HFFc6 (cell line): Measurements from ENCODE around the gene SCFD1. TPM values are rescaled to one million over a fixed set of nuclear protein-coding genes. Genes with fewer than 3 reads are reported as not detected.

Source experiments
- DNase-seq: peaks from one replicate; pipeline ENCODE4 v3.0.0-alpha.2; 2018
- H3K27ac Mint-ChIP-seq: 2 replicates; pipeline ENCODE4 v1.8.0; 2020; ENCODE audit warnings: mild to moderate bottlenecking, mixed read lengths
- H3K27me3 Mint-ChIP-seq: 2 replicates; pipeline ENCODE4 v1.8.0; 2021; ENCODE audit warnings: mild to moderate bottlenecking, moderate library complexity, mixed read lengths; ENCODE audit not compliant: insufficient read depth
- H3K36me3 Mint-ChIP-seq: 2 replicates; pipeline ENCODE4 v1.8.0; 2021; ENCODE audit warnings: low read depth, mixed read lengths
- H3K4me1 Mint-ChIP-seq: 2 replicates; pipeline ENCODE4 v1.8.0; 2020; ENCODE audit warnings: low read depth, mixed read lengths
- H3K4me3 Mint-ChIP-seq: 2 replicates; pipeline ENCODE4 v1.8.0; 2020; ENCODE audit warnings: mild to moderate bottlenecking, moderate library complexity, mixed read lengths
- H3K9me3 Mint-ChIP-seq: 2 replicates; pipeline ENCODE4 v1.8.0; 2020; ENCODE audit warnings: mild to moderate bottlenecking, mixed read lengths
- total RNA-seq, 6 experiments: library from RNA; stranded (reverse); fragmentation: NEBNext Ultra II Directional; extraction: Animal tissue kit (Norgen Biotek cat#: 25700); gene quantifications; 2 replicates in 1 of 6; 3 replicates in 5 of 6; pipeline ENCODE4 v1.2.3, GENCODE V29; 2021
- TF ChIP-seq, protein P1 (sequence below): fragments of 200-600 bp; sonication (generic); IDR thresholded peaks from 2 replicates; pipeline ENCODE4 v1.5.0; 2021; ENCODE audit warnings: antibody characterized with exemption, mild to moderate bottlenecking

The SCFD1 gene
- total RNA-seq, 6 experiments from 2014 or later: 105 to 126 (median 113) TPM

DNA sequence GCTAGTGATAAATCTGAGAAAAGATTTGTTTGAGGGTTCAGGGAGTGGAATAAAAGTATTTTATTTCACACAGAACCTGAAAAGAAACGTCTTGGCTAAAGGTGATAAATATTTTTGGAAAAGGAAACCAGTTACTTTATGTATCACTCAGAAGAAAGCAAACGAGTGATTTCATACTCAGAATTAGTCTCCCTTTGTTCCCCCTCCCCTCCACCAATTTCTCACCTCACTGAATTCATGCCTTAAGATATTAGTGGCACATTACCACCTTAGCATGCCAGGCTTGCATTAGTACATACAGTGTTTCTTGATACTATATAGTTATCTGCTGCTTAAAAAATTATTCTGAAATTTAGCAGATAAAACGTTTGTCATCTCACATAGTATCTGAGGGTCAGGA, 35.0 kb upstream of the SCFD1 start:
- Mint-ChIP-seq H3K27ac (no peak overlapping the region), H3K4me1 (peaks cover 21% of the 10 kb centered on the region), H3K36me3 (peaks cover 54% of the 10 kb centered on the region), H3K4me3 (no peak overlapping the region), H3K27me3 (no peaks in the 10 kb centered on the region; the same call in none of the 2 replicates), H3K9me3 (peaks cover 6% of the 10 kb centered on the region)
- DNase-seq: no peak
- TF ChIP-seq, protein P1, sequence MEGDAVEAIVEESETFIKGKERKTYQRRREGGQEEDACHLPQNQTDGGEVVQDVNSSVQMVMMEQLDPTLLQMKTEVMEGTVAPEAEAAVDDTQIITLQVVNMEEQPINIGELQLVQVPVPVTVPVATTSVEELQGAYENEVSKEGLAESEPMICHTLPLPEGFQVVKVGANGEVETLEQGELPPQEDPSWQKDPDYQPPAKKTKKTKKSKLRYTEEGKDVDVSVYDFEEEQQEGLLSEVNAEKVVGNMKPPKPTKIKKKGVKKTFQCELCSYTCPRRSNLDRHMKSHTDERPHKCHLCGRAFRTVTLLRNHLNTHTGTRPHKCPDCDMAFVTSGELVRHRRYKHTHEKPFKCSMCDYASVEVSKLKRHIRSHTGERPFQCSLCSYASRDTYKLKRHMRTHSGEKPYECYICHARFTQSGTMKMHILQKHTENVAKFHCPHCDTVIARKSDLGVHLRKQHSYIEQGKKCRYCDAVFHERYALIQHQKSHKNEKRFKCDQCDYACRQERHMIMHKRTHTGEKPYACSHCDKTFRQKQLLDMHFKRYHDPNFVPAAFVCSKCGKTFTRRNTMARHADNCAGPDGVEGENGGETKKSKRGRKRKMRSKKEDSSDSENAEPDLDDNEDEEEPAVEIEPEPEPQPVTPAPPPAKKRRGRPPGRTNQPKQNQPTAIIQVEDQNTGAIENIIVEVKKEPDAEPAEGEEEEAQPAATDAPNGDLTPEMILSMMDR: no peak

DNA sequence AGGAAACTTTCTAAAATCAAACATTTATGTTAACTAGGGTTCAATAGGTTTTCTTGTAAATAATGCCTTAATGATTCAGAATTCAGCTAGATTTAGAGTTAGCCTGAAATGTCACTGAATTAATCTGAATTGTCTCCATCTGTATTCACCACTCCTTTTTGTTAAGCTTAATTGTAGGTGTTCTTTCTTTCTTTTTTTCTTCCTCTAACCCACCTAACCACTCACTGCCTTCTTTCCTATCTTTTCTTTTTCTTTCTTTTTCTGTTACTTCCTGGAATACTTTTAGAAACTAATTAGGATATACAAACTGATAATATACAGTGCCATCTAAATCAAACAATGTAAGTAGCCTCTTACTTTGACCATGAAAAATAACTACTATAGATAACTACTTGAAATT, 33.2 kb upstream of the SCFD1 start:
- Mint-ChIP-seq H3K27ac (peak overlapping the region; percentile 31; the same call in 1 of the 2 replicates), H3K27me3 (no peaks in the 10 kb centered on the region), H3K9me3 (peaks cover 6% of the 10 kb centered on the region), H3K36me3 (peaks cover 41% of the 10 kb centered on the region), H3K4me3 (no peak overlapping the region), H3K4me1 (peaks cover 19% of the 10 kb centered on the region)
- no peak for DNase-seq
- TF ChIP-seq, protein P1: no peak

DNA sequence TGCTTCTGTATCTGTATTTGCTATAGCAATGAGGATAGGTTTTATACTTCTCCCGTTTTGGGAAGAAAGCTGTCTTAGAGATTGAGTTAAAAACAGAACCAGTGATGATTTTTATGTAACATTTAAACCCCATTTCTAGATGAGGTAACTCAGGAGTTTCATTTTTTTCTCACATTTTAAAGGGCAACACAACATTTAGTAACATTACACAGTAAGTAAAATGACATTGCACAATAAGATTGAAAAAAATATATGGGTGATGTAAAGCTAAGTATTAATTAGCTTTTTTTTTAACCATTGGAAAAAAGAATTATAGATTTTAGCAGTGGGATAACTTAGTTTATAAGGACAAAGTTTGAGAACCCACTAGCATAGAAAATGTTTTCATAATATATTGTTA, 25.2 kb upstream of the SCFD1 start:
- no peak for DNase-seq
- TF ChIP-seq, protein P1: no peak
- no peak overlapping the region for H3K27ac Mint-ChIP-seq
- H3K4me3 Mint-ChIP-seq: no peak overlapping the region
- no peaks in the 10 kb centered on the region for H3K9me3 Mint-ChIP-seq
- H3K36me3 Mint-ChIP-seq: peaks cover 16% of the 10 kb centered on the region
- H3K4me1 Mint-ChIP-seq: no peaks in the 10 kb centered on the region
- no peaks in the 10 kb centered on the region; the same call in 1 of the 2 replicates for H3K27me3 Mint-ChIP-seq

DNA sequence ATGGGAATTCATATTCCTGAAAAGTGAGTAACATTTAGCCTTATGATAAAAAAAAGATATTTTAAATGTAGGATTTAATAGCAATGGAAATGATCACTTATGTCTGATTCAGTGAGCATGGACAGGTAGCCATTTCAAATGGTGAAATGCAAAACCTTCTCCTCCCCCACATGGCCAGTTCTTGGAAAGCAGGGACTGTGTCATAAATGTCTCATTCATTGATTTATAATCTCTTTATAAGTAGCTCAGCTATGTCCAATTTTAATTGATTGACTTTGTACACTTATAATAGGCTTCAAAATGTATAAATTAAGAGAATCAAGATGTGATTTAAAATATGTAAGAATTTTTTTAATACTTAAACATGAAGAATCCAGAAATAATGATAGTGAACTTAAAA, 24.6 kb upstream of the SCFD1 start:
- no peak overlapping the region for H3K27ac Mint-ChIP-seq
- H3K36me3 Mint-ChIP-seq: peaks cover 16% of the 10 kb centered on the region
- H3K9me3 Mint-ChIP-seq: no peaks in the 10 kb centered on the region
- DNase-seq: no peak
- no peak overlapping the region for H3K4me3 Mint-ChIP-seq
- no peaks in the 10 kb centered on the region for H3K4me1 Mint-ChIP-seq
- no peaks in the 10 kb centered on the region; the same call in 1 of the 2 replicates for H3K27me3 Mint-ChIP-seq
- TF ChIP-seq, protein P1: no peak

DNA sequence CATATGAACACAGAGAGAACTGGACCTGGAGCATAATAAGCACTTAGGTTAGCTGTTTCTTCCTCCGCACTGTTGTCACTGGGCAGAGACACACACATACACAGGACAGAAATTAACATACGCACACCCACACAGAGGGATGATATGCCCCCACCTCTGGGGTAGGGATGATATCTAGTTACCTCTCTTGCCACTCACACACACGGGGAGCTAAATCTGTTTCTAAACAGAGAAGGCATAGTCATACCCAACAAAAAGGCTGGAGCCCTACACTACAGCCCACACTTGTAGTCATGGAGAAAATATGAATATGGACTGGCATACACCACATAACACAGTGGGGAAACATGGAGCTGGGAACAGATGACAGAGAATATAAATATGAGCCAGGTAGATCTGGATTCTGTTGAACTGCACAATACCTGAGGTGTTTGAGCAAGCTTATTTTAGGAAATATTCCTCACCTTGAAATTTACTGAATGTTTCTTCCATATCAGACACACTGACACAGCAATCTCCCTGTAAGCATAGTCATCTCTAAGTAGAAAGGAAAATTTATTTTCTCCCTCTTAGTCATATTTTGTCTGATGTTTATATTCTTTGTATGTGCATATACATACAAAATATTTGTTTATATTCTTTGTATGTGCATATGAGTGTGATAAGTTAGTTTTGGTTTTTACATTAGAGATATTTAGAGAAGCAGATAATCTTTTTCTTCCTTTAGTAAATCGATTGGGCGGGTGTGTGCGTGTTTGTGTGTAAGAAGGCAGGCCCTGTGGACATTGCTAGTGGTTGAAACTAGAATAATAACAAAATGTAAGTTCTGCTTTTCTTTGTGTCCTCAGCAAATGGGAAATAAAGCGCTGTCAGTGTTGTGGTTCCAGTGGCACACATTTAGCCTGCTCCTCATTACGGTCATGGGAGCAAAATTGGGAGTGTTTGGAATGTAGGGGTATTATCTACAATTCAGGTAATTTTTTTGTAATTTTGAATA, 20.9 kb upstream of the SCFD1 start:
- peak overlapping the region; percentile 7 for H3K27ac Mint-ChIP-seq
- H3K36me3 Mint-ChIP-seq: peaks cover 22% of the 10 kb centered on the region
- no peaks in the 10 kb centered on the region for H3K9me3 Mint-ChIP-seq
- TF ChIP-seq, protein P1: no peak
- no peak overlapping the region for H3K4me3 Mint-ChIP-seq
- no peak for DNase-seq
- no peaks in the 10 kb centered on the region for H3K4me1 Mint-ChIP-seq
- no peaks in the 10 kb centered on the region; the same call in 1 of the 2 replicates for H3K27me3 Mint-ChIP-seq
